Upper lobe of left lung (tissue), 6 donors: Measurements from ENCODE around the gene BRS3. TPM values are rescaled to one million over a fixed set of nuclear protein-coding genes. Genes with fewer than 3 reads are reported as not detected.

Source experiments
- ATAC-seq, 2 donors: fragments of 200-7000 bp; cut with Tn5 transposase; one replicate each; pipeline ENCODE4 v1.9.1; 2022; ENCODE audit warnings: mild to moderate bottlenecking in 2 of 2, moderate library complexity in 2 of 2; ENCODE audit not compliant: low FRiP score in 2 of 2
- DNase-seq, 2 donors: peaks; one replicate each; pipeline ENCODE4 v3.0.0-alpha.2; 2019 to 2020
- H3K27ac ChIP-seq, 4 donors: fragments of 200-600 bp; sonication (generic); one replicate each; pipeline ENCODE4 v1.5.1; 2016 to 2019
- H3K27me3 ChIP-seq, 4 donors: fragments of 200-600 bp; sonication (generic); one replicate each; pipeline ENCODE4 v1.5.1; 2017 to 2019
- H3K36me3 ChIP-seq, 4 donors: fragments of 200-600 bp; sonication (generic); one replicate each; pipeline ENCODE4 v1.5.1; 2016 to 2019
- H3K4me1 ChIP-seq, 4 donors: fragments of 200-600 bp; sonication (generic); one replicate each; pipeline ENCODE4 v1.5.1; 2018 to 2019
- H3K4me3 ChIP-seq, 4 donors: fragments of 200-600 bp; sonication (generic); one replicate each; pipeline ENCODE4 v1.5.1; 2017 to 2019; ENCODE audit warnings: mild to moderate bottlenecking in 2 of 4, moderate library complexity in 1 of 4
- H3K9me3 ChIP-seq, 4 donors: fragments of 200-600 bp; sonication (generic); one replicate each; pipeline ENCODE4 v1.5.1; 2018 to 2019
- EP300 ChIP-seq, 4 donors: sonication (generic); formaldehyde crosslinking; IDR thresholded peaks; one replicate each; pipeline ENCODE4 v1.5.1; 2017; ENCODE audit warnings: antibody characterized with exemption in 4 of 4, control low read depth in 2 of 4
- POLR2A ChIP-seq, 4 donors: fragments of 450-650 bp; IDR thresholded peaks; one replicate each; pipeline ENCODE4 v1.5.1; 2016 to 2017; ENCODE audit warnings: antibody characterized with exemption in 4 of 4, mild to moderate bottlenecking in 2 of 4
- POLR2AphosphoS5 ChIP-seq, 2 donors: sonication (generic); formaldehyde crosslinking; IDR thresholded peaks; one replicate each; pipeline ENCODE4 v1.5.1; 2017; ENCODE audit warnings: antibody characterized with exemption in 2 of 2
- WGBS, 2 donors: methylation state at CpG; one replicate each; pipeline ENCODE4 v1.1.5; 2017 to 2018; 5-methylcytosine and 5-hydroxymethylcytosine counted together
- total RNA-seq, 6 donors: library from RNA; depleted of rRNA in 4 of 6; stranded (reverse); fragments of >200 nt in 4 of 6; gene quantifications; one replicate each; pipeline versions ENCODE4 v1.1.0 to v1.2.1, GENCODE V29; 2016 to 2021
- TF ChIP-seq, protein P1 (sequence below), 6 experiments: fragments of 450-650 bp in 4 of 6; fragments of 200-600 bp in 2 of 6; sonication (generic) in 2 of 6; IDR thresholded peaks; one replicate each; pipeline ENCODE4 v1.5.1; 2016 to 2019; ENCODE audit warnings: antibody characterized with exemption in 6 of 6
- donor health status: DM: no; HTN: no; CAD: no; lungs with moderate emphysema.
- donor health status: DM: no; HTN: yes; CAD: no; lungs with severe emphysema.

Gene BRS3
- total RNA-seq, 6 donors from 2014 or later: not detected

- ATAC-seq: no peak
These were observed 37.5 kb upstream of the BRS3 start for GRCh38 chrX:136450050-136450830.

DNA sequence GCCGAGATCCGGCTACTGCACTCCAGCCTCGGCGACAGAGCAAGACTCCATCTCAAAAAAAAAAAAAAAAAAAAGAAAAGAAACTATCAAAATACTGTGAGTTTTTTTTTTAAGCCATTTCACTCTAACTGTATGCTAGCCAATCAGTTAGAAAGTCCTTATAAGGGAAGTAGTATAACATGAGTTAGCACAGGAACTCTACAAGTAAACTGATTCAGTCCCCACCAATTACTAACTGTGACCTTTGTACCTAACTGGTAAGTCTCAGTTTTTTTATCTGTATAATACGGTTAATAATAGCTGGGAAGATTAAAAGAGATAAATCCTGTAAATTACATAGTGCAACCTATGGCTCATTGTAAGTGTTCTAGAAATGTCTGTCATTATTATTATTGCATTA is 35.1 kb upstream of the BRS3 start:
- ATAC-seq (no peak), DNase-seq (no peak)
- 87 to 91% methylated on average over 5 of the region's 5 CpGs for WGBS, 2 donors
- Histone ChIP-seq H3K27me3 (no peaks in the 10 kb centered on the region), H3K4me3 (no peak overlapping the region), H3K9me3 (no peaks in the 10 kb centered on the region), H3K36me3 (no peaks in the 10 kb centered on the region), H3K4me1 (no peaks in the 10 kb centered on the region), H3K27ac (no peak overlapping the region)
- TF ChIP-seq POLR2AphosphoS5 (IDR thresholded peaks at IDR 0.05): no peak
- TF ChIP-seq EP300 (IDR thresholded peaks at IDR 0.05): no peak
- TF ChIP-seq, protein P1, sequence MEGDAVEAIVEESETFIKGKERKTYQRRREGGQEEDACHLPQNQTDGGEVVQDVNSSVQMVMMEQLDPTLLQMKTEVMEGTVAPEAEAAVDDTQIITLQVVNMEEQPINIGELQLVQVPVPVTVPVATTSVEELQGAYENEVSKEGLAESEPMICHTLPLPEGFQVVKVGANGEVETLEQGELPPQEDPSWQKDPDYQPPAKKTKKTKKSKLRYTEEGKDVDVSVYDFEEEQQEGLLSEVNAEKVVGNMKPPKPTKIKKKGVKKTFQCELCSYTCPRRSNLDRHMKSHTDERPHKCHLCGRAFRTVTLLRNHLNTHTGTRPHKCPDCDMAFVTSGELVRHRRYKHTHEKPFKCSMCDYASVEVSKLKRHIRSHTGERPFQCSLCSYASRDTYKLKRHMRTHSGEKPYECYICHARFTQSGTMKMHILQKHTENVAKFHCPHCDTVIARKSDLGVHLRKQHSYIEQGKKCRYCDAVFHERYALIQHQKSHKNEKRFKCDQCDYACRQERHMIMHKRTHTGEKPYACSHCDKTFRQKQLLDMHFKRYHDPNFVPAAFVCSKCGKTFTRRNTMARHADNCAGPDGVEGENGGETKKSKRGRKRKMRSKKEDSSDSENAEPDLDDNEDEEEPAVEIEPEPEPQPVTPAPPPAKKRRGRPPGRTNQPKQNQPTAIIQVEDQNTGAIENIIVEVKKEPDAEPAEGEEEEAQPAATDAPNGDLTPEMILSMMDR (IDR thresholded peaks at IDR 0.05): no peak
- no peak for TF ChIP-seq POLR2A (IDR thresholded peaks at IDR 0.05)

More at GRCh38 chrX:136450050-136450830, 37.5 kb upstream of the BRS3 start:
- Histone ChIP-seq H3K27me3 (no peaks in the 10 kb centered on the region), H3K4me1 (no peaks in the 10 kb centered on the region), H3K9me3 (no peaks in the 10 kb centered on the region), H3K4me3 (no peak overlapping the region), H3K36me3 (no peaks in the 10 kb centered on the region), H3K27ac (no peak overlapping the region)
- TF ChIP-seq POLR2AphosphoS5 (IDR thresholded peaks at IDR 0.05): no peak
- TF ChIP-seq EP300 (IDR thresholded peaks at IDR 0.05): no peak
- no peak for TF ChIP-seq POLR2A (IDR thresholded peaks at IDR 0.05)
- TF ChIP-seq, protein P1 (IDR thresholded peaks at IDR 0.05): no peak
- WGBS, 2 donors: 61 to 71% methylated on average over 7 to 8 of the region's 8 CpGs
- no peak for DNase-seq

- TF ChIP-seq, protein P1 (IDR thresholded peaks at IDR 0.05): no peak
- TF ChIP-seq POLR2A (IDR thresholded peaks at IDR 0.05) (no peak), EP300 (IDR thresholded peaks at IDR 0.05) (no peak), POLR2AphosphoS5 (IDR thresholded peaks at IDR 0.05) (no peak)
- DNase-seq (no peak), ATAC-seq (no peak)
- H3K27ac ChIP-seq: no peak overlapping the region
- WGBS, 2 donors: 76 to 82% methylated on average over 1 of the region's 1 CpG
- no peaks in the 10 kb centered on the region for H3K9me3 ChIP-seq
- H3K36me3 ChIP-seq: no peaks in the 10 kb centered on the region
- no peak overlapping the region for H3K4me3 ChIP-seq
- H3K4me1 ChIP-seq: no peaks in the 10 kb centered on the region
- H3K27me3 ChIP-seq: no peaks in the 10 kb centered on the region
These were observed 34.6 kb upstream of the BRS3 start for GRCh38 chrX:136453114-136453513.

- ATAC-seq (no peak), DNase-seq (no peak)
- H3K27me3 ChIP-seq: no peaks in the 10 kb centered on the region
- no peak for TF ChIP-seq POLR2AphosphoS5 (IDR thresholded peaks at IDR 0.05)
- no peak for TF ChIP-seq POLR2A (IDR thresholded peaks at IDR 0.05)
- no peak for TF ChIP-seq EP300 (IDR thresholded peaks at IDR 0.05)
- TF ChIP-seq, protein P1 (IDR thresholded peaks at IDR 0.05): no peak
- H3K27ac ChIP-seq: no peak overlapping the region
- no peaks in the 10 kb centered on the region for H3K36me3 ChIP-seq
- no peaks in the 10 kb centered on the region for H3K4me1 ChIP-seq
- 21 to 44% methylated on average over 1 of the region's 1 CpG for WGBS, 2 donors
- H3K4me3 ChIP-seq: no peak overlapping the region
- no peaks in the 10 kb centered on the region for H3K9me3 ChIP-seq
These were observed 34.0 kb upstream of the BRS3 start for GRCh38 chrX:136453771-136454170.

GRCh38 chrX:136456133-136456532 is 31.6 kb upstream of the BRS3 start:
- no peak overlapping the region for H3K4me3 ChIP-seq
- H3K9me3 ChIP-seq: no peaks in the 10 kb centered on the region
- no peaks in the 10 kb centered on the region for H3K27me3 ChIP-seq
- no peak for TF ChIP-seq EP300 (IDR thresholded peaks at IDR 0.05)
- TF ChIP-seq, protein P1 (IDR thresholded peaks at IDR 0.05): no peak
- no peak for TF ChIP-seq POLR2AphosphoS5 (IDR thresholded peaks at IDR 0.05)
- TF ChIP-seq POLR2A (IDR thresholded peaks at IDR 0.05): no peak
- ATAC-seq (no peak), DNase-seq (no peak)
- no peak overlapping the region for H3K27ac ChIP-seq
- no peaks in the 10 kb centered on the region for H3K36me3 ChIP-seq
- WGBS, 2 donors: 74 to 77% methylated on average over 5 to 6 of the region's 6 CpGs
- no peaks in the 10 kb centered on the region for H3K4me1 ChIP-seq
